Measurements from ENCODE around the gene TMEM168.

The TMEM168 gene

GRCh38 chr7:112714917-112715316 is 75.3 kb downstream of the TMEM168 start:
- no peak for DNase-seq

Data from DMS53 (cell line).